Measurements from ENCODE around the gene AJAP1. TPM values are rescaled to one million over a fixed set of nuclear protein-coding genes. Genes with fewer than 3 reads are reported as not detected.

AJAP1 gene
- total and polyA plus RNA-seq, 2 of the 13 experiments (the other 11 are each of a cell fraction or from before 2014, with no cell fraction given), result not detected

GRCh38 chr1:4769516-4770280 lies 115.3 kb downstream of the AJAP1 start:
- FAIRE-seq, result no peak
- WGBS (ENCODE audit: low lambda C conversion rate), result 17% methylated on average over 14 of the region's 18 CpGs
- TF ChIP-seq ZNF460 (CRISPR knock-in tag; IDR thresholded peaks at IDR 0.05; ENCODE audit: borderline replicate concordance) (no peak), TOPORS (CRISPR knock-in tag; IDR thresholded peaks at IDR 0.05) (no peak), EHMT2 (IDR thresholded peaks at IDR 0.05; ENCODE audit: borderline replicate concordance, low read depth, low read length) (no peak), MEIS1 (CRISPR knock-in tag; IDR thresholded peaks at IDR 0.05; ENCODE audit: borderline replicate concordance) (no peak), RFX5 (IDR thresholded peaks at IDR 0.05; ENCODE audit: low read depth, low read length) (no peak), IKZF1 (IDR thresholded peaks at IDR 0.05) (no peak), ZNF773 (CRISPR knock-in tag; IDR thresholded peaks at IDR 0.05; ENCODE audit: borderline replicate concordance) (no peak), RCOR2 (CRISPR knock-in tag; IDR thresholded peaks at IDR 0.05) (no peak), ATF3 (CRISPR knock-in tag; IDR thresholded peaks at IDR 0.05) (no peak), HMG20A (CRISPR knock-in tag; IDR thresholded peaks at IDR 0.05; ENCODE audit: borderline replicate concordance) (no peak), FLYWCH1 (CRISPR knock-in tag; IDR thresholded peaks at IDR 0.05) (no peak), THAP11 (CRISPR knock-in tag; IDR thresholded peaks at IDR 0.05) (no peak), ZNF883 (CRISPR knock-in tag; IDR thresholded peaks at IDR 0.05; ENCODE audit: not compliant biosample characterization) (no peak)

More at GRCh38 chr1:4769516-4770280, 115.3 kb downstream of the AJAP1 start:
- Histone ChIP-seq H2AFZ (ENCODE audit: low read length) (no peak overlapping the region), H3K9me3 (ENCODE audit: low read length) (peaks cover 16% of the 10 kb centered on the region; the same call in 1 of the 2 replicates), H3K9ac (ENCODE audit: insufficient read depth, low read depth, low read length) (no peak overlapping the region), H3K4me2 (ENCODE audit: low read depth, low read length) (no peak overlapping the region), H3K27ac (ENCODE audit: extremely low read length, insufficient read depth, low read length) (no peak overlapping the region), H4K20me1 (ENCODE audit: insufficient read depth, low read length) (no peaks in the 10 kb centered on the region), H3K4me3 (replicated peaks in 1 of 3; ENCODE audit: insufficient read depth in 1 of 3, low read depth in 2 of 3, low read length in 3 of 3) (no peak overlapping the region), H3K4me1 (ENCODE audit: insufficient read depth, low read length) (no peaks in the 10 kb centered on the region), H3K36me3 (replicated peaks in 1 of 2; ENCODE audit: control insufficient read depth in 1 of 2, insufficient read depth in 2 of 2, low read length in 2 of 2) (no peaks in the 10 kb centered on the region), H3K27me3 (ENCODE audit: control insufficient read depth in 1 of 2, insufficient read depth in 2 of 2, low read length in 2 of 2) (no peaks in the 10 kb centered on the region), H3K79me2 (ENCODE audit: insufficient read depth, low read length) (no peaks in the 10 kb centered on the region)
- in situ Hi-C loops (cut with HindIII; ENCODE audit: extremely low pct_ligation_motif_present, low pct_unique_long_range_greater_than_20kb), result no loop called here
- ChIA-PET POLR2A (no interaction called here), CTCF (ENCODE audit: low intra/inter-chr PET ratio, low total read pairs) (no interaction called here)
- DNase-seq (ENCODE audit: low spot score), result no peak
- no peak for ATAC-seq
- BruUV-seq (replicated peaks), result no TSS peak
- intact Hi-C loops (cut with micrococcal nuclease; ENCODE audit: unreplicated experiment), result no loop called here
